H54 (cell line): ENCODE data around the gene HOXA4.

ENCODE experiments used
- DNase-seq: peaks from one replicate; pipeline ENCODE4 v3.0.0; 2011; ENCODE audit warnings: low spot score, mixed read lengths; ENCODE audit not compliant: insufficient read length
- FAIRE-seq: peaks from 3 replicates; lab custom pipeline; 2011; peaks lifted over from hg19 to GRCh38; lab: Jason Lieb, UNC
- POLR2A ChIP-seq: IDR thresholded peaks from 2 replicates; pipeline ENCODE4 v1.6.1; 2011; ENCODE audit warnings: low read depth, mild to moderate bottlenecking, low read length

HOXA4 gene

GRCh38 chr7:27165089-27165995 lies 34.8 kb upstream of the HOXA4 start, which contains the start of gene HOXA9:
HOXA9 (minus strand) TSS chr7:27165537; CDS start chr7:27165457, 80 bp downstream.
- TF ChIP-seq POLR2A = peak; percentile 22; the same call in 1 of the 2 replicates
- FAIRE-seq (no peak), DNase-seq (no peak)

- no peak for FAIRE-seq
- no peak for DNase-seq
- no peak for TF ChIP-seq POLR2A
Measured at GRCh38 chr7:27164367-27165088, 34.0 kb upstream of the HOXA4 start.

GRCh38 chr7:27164045-27164366 lies 33.4 kb upstream of the HOXA4 start:
- TF ChIP-seq POLR2A = no peak
- FAIRE-seq (no peak), DNase-seq (no peak)

GRCh38 chr7:27163288-27164044 lies 32.9 kb upstream of the HOXA4 start:
- DNase-seq (no peak), FAIRE-seq (no peak)
- no peak for TF ChIP-seq POLR2A

GRCh38 chr7:27162561-27163287 lies 32.2 kb upstream of the HOXA4 start:
- DNase-seq = no peak
- no peak for FAIRE-seq
- no peak for TF ChIP-seq POLR2A

- no peak for DNase-seq
- no peak for TF ChIP-seq POLR2A
- no peak for FAIRE-seq
Measured at GRCh38 chr7:27161721-27162560, 31.4 kb upstream of the HOXA4 start.

- no peak for TF ChIP-seq POLR2A
- no peak for FAIRE-seq
- DNase-seq = no peak
Measured at GRCh38 chr7:27161214-27161720, 30.7 kb upstream of the HOXA4 start.

GRCh38 chr7:27160546-27161213 lies 30.1 kb upstream of the HOXA4 start:
- peak; percentile 60 for FAIRE-seq
- peak; percentile 98 for DNase-seq
- no peak for TF ChIP-seq POLR2A

GRCh38 chr7:27160145-27160545 lies 29.6 kb upstream of the HOXA4 start:
- FAIRE-seq (no peak), DNase-seq (no peak)
- no peak for TF ChIP-seq POLR2A

- FAIRE-seq = no peak
- no peak for TF ChIP-seq POLR2A
- DNase-seq = no peak
Measured at GRCh38 chr7:27159266-27160144, 28.9 kb upstream of the HOXA4 start.
